Neural progenitor cell (in vitro differentiated cells): Measurements from ENCODE around the gene KLRG1.

Experiments
- EZH2 ChIP-seq: fragments of 200-600 bp; sonication (generic); IDR thresholded peaks from 2 replicates; pipeline ENCODE4 v1.6.1; 2017; ENCODE audit warnings: antibody characterized with exemption, mild to moderate bottlenecking, moderate library complexity
- EZH2phosphoT487 ChIP-seq: fragments of 200-600 bp; sonication (generic); IDR thresholded peaks from 2 replicates; pipeline ENCODE4 v1.6.1; 2017; ENCODE audit warnings: antibody characterized with exemption
- TF ChIP-seq, protein P1 (sequence below): fragments of 200-600 bp; sonication (generic); IDR thresholded peaks from 2 replicates; pipeline ENCODE4 v1.5.1; 2017; ENCODE audit warnings: antibody characterized with exemption, mild to moderate bottlenecking

DNA sequence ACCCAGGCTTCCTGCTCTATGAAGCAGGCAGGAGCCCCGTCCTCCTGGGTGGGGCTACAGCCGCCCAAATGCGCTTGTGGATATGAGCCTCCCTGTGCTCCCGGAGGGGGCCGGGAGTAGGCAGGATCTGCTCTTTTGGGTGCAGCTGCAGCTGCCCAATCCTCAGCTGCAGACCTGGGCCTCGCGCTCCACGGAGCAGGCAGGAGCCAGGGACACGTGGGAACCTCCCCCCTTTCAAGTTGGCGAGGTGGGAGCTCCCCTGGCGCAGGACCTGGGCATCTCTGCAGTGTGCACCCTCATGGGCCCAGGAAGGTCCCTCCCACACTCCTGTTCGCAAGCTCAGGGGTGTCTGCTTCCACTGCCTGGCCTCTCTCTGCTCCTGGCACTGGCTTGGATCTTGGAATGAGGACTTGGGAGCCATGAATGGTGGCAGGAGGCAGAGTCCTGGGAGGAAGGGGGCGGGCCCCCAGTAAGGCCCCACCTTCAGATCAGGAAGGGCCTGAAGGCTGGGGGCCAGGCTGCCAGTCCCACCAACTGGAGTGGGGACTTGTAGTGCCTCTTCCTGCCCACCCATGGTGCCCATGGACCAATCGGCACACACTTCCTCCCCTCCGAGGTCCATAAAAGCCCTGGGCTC, 61.3 kb downstream of the KLRG1 start:
- TF ChIP-seq, protein P1, sequence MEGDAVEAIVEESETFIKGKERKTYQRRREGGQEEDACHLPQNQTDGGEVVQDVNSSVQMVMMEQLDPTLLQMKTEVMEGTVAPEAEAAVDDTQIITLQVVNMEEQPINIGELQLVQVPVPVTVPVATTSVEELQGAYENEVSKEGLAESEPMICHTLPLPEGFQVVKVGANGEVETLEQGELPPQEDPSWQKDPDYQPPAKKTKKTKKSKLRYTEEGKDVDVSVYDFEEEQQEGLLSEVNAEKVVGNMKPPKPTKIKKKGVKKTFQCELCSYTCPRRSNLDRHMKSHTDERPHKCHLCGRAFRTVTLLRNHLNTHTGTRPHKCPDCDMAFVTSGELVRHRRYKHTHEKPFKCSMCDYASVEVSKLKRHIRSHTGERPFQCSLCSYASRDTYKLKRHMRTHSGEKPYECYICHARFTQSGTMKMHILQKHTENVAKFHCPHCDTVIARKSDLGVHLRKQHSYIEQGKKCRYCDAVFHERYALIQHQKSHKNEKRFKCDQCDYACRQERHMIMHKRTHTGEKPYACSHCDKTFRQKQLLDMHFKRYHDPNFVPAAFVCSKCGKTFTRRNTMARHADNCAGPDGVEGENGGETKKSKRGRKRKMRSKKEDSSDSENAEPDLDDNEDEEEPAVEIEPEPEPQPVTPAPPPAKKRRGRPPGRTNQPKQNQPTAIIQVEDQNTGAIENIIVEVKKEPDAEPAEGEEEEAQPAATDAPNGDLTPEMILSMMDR = no peak
- TF ChIP-seq EZH2 = no peak
- no peak for TF ChIP-seq EZH2phosphoT487
